PC-9 (cell line): ENCODE data around the gene PTBP1. TPM values are rescaled to one million over a fixed set of nuclear protein-coding genes. Genes with fewer than 3 reads are reported as not detected.
"Not testable (repeated sequence)": the region's sequence is repeated elsewhere in the genome, so short reads cannot be mapped to it uniquely, and the experiment has no call there.

Source experiments
- BruUV-seq: library from RNA; stranded (reverse); fragments of 400-500 nt; replicated peaks from 2 replicates; lab custom pipeline; 2021; lab: Mats Ljungman, UMichigan
- CTCF ChIA-PET: fragments of 300-600 bp; sonication (Branson Sonifier 250); formaldehyde crosslinking; loops from one replicate; lab custom pipeline; 2022; ENCODE audit warnings: antibody characterized with exemption; lab: Charles Lee
- POLR2A ChIA-PET: fragments of 300-600 bp; sonication (Branson Sonifier 250); formaldehyde crosslinking; loops from one replicate; lab custom pipeline; 2022; ENCODE audit warnings: antibody characterized with exemption; ENCODE audit not compliant: unreplicated experiment; lab: Charles Lee
- DNase-seq, 2 experiments: peaks; one replicate each; pipeline versions ENCODE4 v3.0.0 to v3.0.0-alpha.2; 2015 to 2022; ENCODE audit warnings: mixed read lengths in 1 of 2
- H2AFZ ChIP-seq: fragments of 200-600 bp; sonication (generic); 2 replicates; pipeline ENCODE4 v1.8.1; 2017; ENCODE audit warnings: antibody characterized with exemption
- H3F3A ChIP-seq: fragments of 200-600 bp; sonication (generic); 2 replicates; pipeline ENCODE4 v1.8.1; 2017; ENCODE audit warnings: antibody characterized with exemption, mild to moderate bottlenecking, low read depth; ENCODE audit not compliant: insufficient read depth
- H3K27ac ChIP-seq: fragments of 200-600 bp; sonication (generic); 2 replicates; pipeline ENCODE4 v1.6.1; 2016; ENCODE audit warnings: mixed run types
- H3K27me3 ChIP-seq: fragments of 200-600 bp; sonication (generic); 2 replicates; pipeline ENCODE4 v1.6.1; 2016; ENCODE audit warnings: low read depth, mixed run types; ENCODE audit not compliant: insufficient read depth
- H3K36me3 ChIP-seq: fragments of 200-600 bp; sonication (generic); 2 replicates; pipeline ENCODE4 v1.6.1; 2016; ENCODE audit warnings: low read depth, mixed run types
- H3K4me1 ChIP-seq: fragments of 200-600 bp; sonication (generic); replicated peaks from 2 replicates; pipeline ENCODE4 v1.6.1; 2016; ENCODE audit warnings: mixed run types; ENCODE audit not compliant: insufficient read depth
- H3K4me2 ChIP-seq: fragments of 200-600 bp; sonication (generic); 2 replicates; pipeline ENCODE4 v1.6.1; 2017; ENCODE audit warnings: mixed run types
- H3K4me3 ChIP-seq: fragments of 200-600 bp; sonication (generic); 2 replicates; pipeline ENCODE4 v1.6.1; 2016; ENCODE audit warnings: mixed run types
- H3K79me2 ChIP-seq: fragments of 200-600 bp; sonication (generic); 2 replicates; pipeline ENCODE4 v1.6.1; 2017; ENCODE audit warnings: low read depth, mixed run types
- H3K9me2 ChIP-seq: fragments of 200-600 bp; sonication (generic); 2 replicates; pipeline ENCODE4 v1.8.1; 2017; ENCODE audit warnings: mild to moderate bottlenecking; ENCODE audit not compliant: insufficient read depth
- H3K9me3 ChIP-seq: fragments of 200-600 bp; sonication (generic); 2 replicates; pipeline ENCODE4 v1.8.1; 2016; ENCODE audit warnings: low read depth; ENCODE audit not compliant: insufficient read depth
- H4K20me1 ChIP-seq: fragments of 200-600 bp; sonication (generic); 2 replicates; pipeline ENCODE4 v1.8.1; 2017; ENCODE audit not compliant: insufficient read depth
- CTCF ChIP-seq: fragments of 200-600 bp; sonication (generic); conservative IDR thresholded peaks from 2 replicates; pipeline ENCODE4 v1.6.1; 2017; ENCODE audit warnings: mixed run types, antibody characterized with exemption, mild to moderate bottlenecking, moderate library complexity
- EZH2 ChIP-seq: fragments of 200-600 bp; sonication (generic); IDR thresholded peaks from 2 replicates; pipeline ENCODE4 v1.8.0; 2017; ENCODE audit warnings: antibody characterized with exemption, low read depth
- intact Hi-C: fragments of 100-400 bp; cut with micrococcal nuclease; formaldehyde crosslinking; loops from one replicate; pipeline ENCODE4 v1.10.0; 2022; ENCODE audit not compliant: unreplicated experiment
- total RNA-seq: library from RNA; stranded (reverse); gene quantifications from 2 replicates; pipeline ENCODE4 v1.2.3, GENCODE V29; 2021

Gene PTBP1
- total RNA-seq, 1 experiment from 2014 or later: 542 TPM

- Histone ChIP-seq H3K27ac (no peak overlapping the region), H3K27me3 (peaks cover 57% of the 10 kb centered on the region)
Observed at GRCh38 chr19:845707-846521, 48.7 kb downstream of the PTBP1 start.

GRCh38 chr19:848386-848921, 51.2 kb downstream of the PTBP1 start:
- BruUV-seq: no TSS peak
- no peak for DNase-seq
- no peak overlapping the region for H3K27ac ChIP-seq
- POLR2A ChIA-PET: no interaction called here
- no peaks in the 10 kb centered on the region for H3K9me3 ChIP-seq
- H3F3A ChIP-seq: peaks cover 31% of the 10 kb centered on the region; the same call in 1 of the 2 replicates
- no peak for TF ChIP-seq EZH2
- TF ChIP-seq CTCF: no peak
- CTCF ChIA-PET: interaction anchor here (0.6 kb wide), 1 partner anchor 10 kb away, joined by 3 read pairs; no protein-coding TSS in a partner anchor
- H3K4me3 ChIP-seq: no peak overlapping the region
- no peaks in the 10 kb centered on the region for H3K36me3 ChIP-seq
- no peaks in the 10 kb centered on the region for H3K79me2 ChIP-seq
- H3K4me2 ChIP-seq: no peak overlapping the region
- no peak overlapping the region for H2AFZ ChIP-seq
- no peaks in the 10 kb centered on the region; the same call in 1 of the 2 replicates for H4K20me1 ChIP-seq
- H3K27me3 ChIP-seq: peaks cover 50% of the 10 kb centered on the region
- intact Hi-C loops: no loop called here
- peaks cover 5% of the 10 kb centered on the region for H3K4me1 ChIP-seq
- no peaks in the 10 kb centered on the region for H3K9me2 ChIP-seq

More at GRCh38 chr19:845707-846521, 48.7 kb downstream of the PTBP1 start:
- intact Hi-C loops: no loop called here
- Histone ChIP-seq H3F3A (peaks cover 22% of the 10 kb centered on the region; the same call in 1 of the 2 replicates), H3K4me3 (no peak overlapping the region), H2AFZ (no peak overlapping the region), H3K4me2 (no peak overlapping the region), H3K9me3 (no peaks in the 10 kb centered on the region), H3K79me2 (no peaks in the 10 kb centered on the region), H4K20me1 (no peaks in the 10 kb centered on the region; the same call in 1 of the 2 replicates), H3K4me1 (peaks cover 5% of the 10 kb centered on the region), H3K9me2 (no peaks in the 10 kb centered on the region), H3K36me3 (no peaks in the 10 kb centered on the region)
- TF ChIP-seq EZH2: no peak
- DNase-seq: no peak
- CTCF ChIA-PET: no interaction called here
- BruUV-seq: no TSS peak
- POLR2A ChIA-PET: no interaction called here

GRCh38 chr19:849195-849594, 51.9 kb downstream of the PTBP1 start:
- H3K4me2 ChIP-seq, H3K36me3 ChIP-seq, H3K27ac ChIP-seq, H3K9me3 ChIP-seq, H3K9me2 ChIP-seq, H3K79me2 ChIP-seq, BruUV-seq, intact Hi-C loops, H3K4me3 ChIP-seq, DNase-seq, POLR2A ChIA-PET, H2AFZ ChIP-seq, CTCF ChIA-PET, H4K20me1 ChIP-seq, H3K4me1 ChIP-seq: not testable (repeated sequence)
- peaks cover 46% of the 10 kb centered on the region for H3K27me3 ChIP-seq
- peaks cover 31% of the 10 kb centered on the region; the same call in 1 of the 2 replicates for H3F3A ChIP-seq
